Activated naive CD4-positive, alpha-beta T cell treated with Interleukin-2 at 50 U/mL for 16 hours (primary cell): ENCODE measurements around the gene GMDS.

ENCODE experiments used
- DNase-seq: peaks from one replicate; pipeline ENCODE4 v3.0.0-alpha.2; 2020

GMDS gene

DNA sequence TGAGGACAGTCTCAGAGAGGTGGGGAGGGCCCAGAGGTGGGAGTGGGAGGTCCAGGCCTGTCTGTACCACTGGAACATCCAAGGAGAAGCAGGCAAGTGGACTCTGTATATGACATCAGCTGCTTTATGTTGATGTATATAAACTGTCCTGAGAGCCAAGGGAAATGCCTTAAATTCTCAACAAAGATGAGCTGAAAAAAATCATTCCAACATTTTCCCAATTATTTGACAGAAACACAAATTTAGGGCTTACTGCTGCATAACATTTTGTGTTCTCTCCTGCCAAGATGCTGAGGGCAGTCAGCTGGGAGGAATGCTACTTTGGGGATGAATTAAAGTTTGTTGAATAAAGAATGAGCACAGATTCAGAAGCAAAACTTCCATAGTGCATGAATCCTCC, 582.9 kb downstream of the GMDS start:
- no peak for DNase-seq

DNA sequence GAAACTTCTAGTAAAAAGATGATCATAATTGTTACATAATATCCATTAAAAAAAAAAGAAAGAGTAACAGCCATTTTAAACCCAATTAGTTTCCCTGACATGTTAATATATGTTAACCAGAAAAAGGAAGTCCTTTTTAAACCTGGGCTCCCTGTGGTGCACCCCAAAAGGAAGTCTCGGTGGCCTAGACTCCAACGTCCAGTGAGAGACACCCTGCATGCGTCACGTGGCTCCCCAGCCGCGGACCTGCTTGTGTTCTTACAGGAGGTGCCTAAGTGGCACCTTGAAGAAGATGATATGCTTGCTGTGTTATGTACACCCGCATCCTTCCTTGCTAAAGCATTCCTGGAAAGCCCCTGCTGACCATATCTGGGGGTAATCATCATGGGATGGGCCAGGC, 585.6 kb downstream of the GMDS start:
- DNase-seq: no peak

DNA sequence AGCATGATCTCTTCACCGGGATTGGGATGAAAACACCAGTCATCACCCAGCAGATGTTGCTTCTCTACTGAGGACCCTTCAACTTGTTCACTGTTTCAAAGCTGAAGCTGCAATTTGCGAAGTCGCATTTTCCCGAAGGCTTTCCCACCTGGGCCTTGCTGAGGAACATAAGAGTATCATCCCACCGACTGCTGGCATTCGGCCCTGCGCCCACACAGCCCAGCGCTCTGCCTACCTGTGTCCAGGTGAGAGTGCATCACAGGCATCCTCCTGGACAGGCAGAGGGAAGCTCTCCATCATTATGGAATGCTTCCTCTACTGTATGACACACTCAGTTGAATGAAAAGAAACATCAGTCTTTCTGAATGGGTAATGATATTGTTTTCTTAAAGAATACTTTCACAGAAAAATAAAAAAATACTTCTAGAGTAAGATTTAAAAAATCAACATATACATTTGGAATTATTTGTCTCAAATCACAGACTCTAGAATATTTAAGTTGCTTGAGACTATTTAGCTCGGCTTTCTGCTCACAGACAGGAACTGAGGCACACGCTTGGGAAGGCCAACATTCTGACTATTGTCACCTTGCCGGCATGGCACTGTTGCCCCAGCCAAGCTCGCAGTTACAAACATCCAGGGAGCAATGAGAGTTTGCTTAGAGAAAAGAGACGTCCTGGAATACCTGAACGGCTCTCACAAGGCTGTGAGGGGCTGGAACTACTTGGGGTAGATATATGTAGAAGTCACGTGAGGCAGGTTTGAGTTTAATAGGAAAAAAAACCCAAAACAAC, 587.0 kb downstream of the GMDS start:
- DNase-seq: no peak

DNA sequence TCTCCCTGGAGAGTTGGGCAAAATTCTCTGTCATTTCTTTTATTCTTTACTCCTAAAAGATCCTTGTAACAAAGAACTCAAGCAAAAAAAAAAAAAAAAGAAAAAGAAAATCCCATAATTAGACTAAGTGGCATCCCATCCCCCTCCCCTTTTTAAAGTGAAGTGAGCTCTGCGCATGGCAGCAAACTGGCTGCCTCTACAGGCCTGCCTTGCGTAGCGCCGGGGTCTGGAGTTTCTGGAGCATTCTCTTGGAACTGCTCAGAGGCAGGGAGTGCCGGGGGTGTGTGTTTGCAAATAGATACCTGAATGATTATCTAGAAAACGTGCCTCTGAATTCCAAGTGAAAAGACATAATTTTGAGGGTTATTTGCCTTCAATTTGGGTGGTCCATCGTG, 587.6 kb downstream of the GMDS start:
- DNase-seq: no peak

DNA sequence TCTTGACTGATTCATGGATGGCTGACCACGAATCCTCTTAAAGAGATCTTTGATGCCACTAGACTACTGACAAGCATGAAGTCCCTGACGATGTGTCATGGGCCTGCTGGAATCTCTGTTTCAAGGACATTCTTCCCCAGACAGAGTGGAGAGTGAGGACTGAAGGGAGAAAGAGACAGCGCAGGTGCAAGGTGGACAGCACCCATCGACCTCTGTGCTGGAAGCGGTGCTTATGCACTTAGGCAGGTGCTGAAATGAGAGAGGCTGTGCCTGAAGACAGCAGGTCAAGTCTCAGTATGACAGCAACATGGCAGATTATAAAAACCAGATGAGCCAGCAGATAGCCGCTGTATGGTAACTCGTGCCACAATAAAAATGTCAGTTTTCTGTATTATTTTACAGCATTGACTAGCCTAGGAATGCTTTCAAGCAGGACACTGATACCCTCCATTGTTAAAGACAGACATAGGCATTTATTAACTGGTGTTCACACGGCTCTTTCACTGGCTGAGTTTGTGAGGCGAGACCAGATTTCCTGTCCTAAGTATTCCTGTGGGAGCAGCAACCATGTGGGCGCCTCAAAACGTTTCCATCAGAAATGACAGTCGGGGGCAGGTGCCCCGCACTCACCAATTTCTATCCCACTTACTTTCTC, 588.2 kb downstream of the GMDS start:
- DNase-seq: no peak

DNA sequence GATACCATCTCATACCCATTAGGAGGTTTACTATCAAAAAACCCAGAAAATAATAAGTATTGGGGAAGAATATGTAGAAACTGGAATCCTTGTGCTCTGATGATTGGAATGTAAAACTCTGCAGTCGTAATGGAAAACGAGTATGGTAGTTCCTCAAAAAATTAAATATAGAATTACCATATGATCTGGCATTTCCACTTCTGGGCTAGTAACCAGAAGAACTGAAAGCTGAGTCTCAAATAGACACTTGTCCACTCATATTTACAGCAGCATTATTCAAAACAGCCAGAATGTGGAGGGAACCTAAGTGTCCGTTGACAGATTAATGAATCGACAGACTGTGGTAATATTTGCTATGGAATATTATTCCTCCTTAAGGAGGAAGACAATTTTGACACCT, 591.4 kb downstream of the GMDS start:
- no peak for DNase-seq

DNA sequence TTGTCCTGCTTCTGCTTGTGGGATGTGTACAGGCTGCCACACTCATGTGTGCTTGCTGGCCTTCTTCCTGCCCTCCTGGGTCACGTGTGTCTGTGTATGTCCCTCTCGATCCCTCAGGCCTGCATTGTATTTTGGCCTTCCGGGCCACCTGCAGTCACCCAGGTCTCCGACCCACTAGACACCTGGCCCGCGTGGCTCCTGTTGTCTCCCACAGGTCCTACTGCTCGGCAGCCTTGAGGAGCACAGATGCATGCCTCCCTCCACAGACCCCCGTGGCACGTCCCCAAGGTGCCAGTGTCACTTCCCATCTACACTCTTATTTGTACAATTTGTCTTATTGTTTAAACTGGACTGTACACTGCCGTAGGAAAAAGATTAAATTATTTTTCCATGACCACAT, 592.6 kb downstream of the GMDS start:
- DNase-seq: no peak

DNA sequence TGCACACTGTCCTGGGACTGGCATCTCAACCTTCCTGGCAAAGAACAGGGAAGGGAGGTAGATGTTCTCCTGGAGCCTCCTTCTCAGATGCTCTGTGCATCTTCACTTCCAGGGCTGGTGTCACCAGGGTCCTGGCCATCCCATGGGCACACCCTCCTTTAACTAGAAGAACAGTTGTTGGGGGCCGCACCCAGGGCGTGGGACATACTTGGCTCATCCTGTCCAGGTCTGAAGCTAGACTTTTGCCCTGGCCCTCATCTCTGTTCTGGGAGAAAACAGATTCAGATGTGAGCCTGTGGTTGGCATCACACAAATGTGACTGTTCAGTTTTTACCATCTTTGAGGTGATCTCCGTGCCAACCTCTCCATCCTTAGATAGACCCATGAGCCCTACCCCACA, 594.0 kb downstream of the GMDS start:
- DNase-seq: no peak

DNA sequence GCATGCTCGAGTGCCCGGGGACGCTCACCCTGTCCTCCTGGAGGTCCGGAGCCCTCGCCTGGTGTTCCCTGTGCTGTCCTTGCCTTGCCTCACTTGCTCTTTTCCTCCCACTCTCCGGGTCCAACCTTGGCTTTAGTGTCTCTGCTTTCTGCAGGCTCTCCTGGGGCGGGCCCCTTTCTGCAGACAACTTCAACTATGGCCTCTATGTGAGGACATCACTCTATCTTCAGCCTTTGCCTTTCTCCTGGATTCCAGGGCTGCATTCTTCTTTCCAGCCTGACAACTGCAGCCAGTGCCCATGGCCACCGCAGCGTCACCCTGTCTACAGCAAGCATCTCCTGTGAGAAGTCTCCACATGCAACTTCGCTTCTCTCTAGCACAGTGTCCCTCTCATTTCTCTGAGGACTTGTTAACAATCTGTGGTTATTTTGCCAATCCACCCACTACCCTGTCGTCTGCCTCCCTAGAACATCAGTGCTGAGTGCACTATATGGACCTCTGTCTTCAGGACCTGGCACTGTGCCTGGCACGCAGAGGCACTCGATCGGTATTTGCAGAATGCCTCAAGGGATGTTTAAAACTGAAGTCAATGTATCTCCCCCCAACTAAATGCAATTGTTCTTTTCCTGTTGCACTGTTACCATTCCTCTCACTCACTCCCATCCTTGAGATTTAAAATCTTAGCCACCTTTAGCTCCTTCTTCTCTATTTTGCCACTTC, 599.8 kb downstream of the GMDS start:
- no peak for DNase-seq

DNA sequence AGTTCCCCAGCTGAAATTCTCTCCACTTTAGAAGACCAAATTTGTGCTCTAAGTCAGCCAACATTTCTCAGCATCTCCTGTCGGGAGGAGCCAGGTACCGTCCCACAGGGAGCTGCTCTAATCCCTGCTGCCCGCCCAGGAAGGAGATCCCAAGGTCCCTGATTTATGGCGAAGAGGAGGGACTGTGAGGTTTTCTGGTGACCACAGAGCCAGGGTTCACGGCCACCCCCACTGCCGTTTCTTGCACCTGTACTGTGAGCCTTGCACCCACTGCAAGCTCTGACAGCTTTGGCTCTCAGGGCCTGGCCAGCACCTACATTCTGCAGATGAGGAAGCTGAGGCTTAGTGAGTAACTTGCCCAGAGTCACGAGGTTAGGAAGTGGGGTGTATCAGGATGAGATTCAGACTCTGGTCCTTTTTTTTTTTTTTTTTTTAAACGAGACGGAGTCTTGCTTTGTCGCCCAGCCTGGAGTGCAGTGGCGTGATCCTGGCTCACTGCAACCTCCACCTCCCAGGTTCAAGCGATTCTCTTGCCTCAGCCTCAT, 600.8 kb downstream of the GMDS start:
- no peak for DNase-seq

DNA sequence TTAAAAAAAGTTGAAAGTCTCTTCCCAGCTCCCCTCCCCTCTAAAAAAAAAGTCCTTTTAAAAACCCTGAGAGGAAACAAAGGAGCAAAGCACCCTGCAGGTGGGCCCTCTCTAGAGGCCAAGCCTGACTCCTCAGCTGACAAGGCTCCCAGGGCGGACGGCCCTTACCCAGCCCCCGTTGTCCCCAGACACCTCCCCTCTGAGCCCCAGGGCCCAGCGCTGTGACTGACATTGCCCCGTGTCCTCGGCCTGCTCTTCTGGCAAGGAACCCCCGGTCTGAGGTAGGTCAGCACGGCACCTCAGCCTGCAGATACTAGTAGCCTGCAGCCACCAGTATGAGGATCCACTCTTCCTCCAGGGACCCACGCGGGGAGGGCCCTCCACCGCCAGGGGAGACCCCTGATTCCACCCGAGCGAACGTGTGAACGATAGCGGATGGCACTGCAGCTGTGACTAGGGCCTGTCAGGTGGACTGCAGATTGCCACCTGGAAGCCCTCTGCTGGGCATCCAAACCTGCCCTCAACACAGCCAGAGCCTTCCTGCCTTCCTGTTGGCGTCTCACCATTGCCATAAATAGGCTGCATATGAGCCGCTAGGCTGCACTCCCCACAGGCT, 601.5 kb downstream of the GMDS start:
- no peak for DNase-seq

DNA sequence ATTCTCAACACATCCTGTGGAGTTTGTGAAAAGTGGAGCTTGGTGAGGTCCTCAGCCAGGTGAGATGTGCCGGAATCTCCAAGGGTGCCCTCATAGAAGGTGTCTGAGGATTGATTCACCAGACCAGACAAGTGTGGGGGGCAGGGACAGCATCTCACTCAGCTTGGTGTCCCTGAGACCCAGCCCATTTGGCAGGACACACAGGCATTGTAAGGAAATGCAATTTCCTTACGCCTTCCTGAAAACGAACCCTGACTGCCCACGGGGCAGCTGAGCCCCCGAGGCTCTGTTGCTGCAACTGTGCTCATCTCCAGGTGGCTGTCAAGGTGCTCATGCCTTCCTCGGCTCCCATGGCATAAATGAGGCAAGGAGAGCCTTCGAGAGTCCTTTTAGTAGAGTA, 602.3 kb downstream of the GMDS start:
- no peak for DNase-seq

DNA sequence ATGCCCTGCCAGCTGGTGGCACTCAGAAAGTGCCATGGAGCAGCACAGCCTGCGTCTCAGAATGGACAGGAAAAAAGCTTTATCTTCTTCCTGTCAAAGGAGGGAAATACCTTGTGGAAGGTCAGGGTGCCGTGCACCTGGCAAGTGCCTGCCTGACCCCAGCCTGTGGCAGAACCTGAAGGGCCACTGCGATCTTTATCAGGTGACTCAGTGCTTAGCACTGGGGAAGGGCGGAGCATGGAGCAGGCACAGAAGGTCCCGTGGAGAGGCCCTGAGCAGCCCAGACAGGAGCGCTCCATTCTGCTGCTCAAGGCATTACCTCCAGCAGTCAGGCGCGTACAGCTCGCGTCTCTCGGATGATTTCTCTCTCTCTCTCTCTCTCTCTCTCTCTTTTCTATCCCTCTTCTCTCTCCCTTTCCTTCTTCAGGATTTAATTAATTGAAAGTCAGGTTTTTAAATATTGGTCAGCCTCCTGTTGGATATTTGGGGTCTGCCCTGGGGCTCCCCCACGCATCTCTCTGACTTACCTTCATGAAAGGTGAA, 604.0 kb downstream of the GMDS start:
- no peak for DNase-seq

DNA sequence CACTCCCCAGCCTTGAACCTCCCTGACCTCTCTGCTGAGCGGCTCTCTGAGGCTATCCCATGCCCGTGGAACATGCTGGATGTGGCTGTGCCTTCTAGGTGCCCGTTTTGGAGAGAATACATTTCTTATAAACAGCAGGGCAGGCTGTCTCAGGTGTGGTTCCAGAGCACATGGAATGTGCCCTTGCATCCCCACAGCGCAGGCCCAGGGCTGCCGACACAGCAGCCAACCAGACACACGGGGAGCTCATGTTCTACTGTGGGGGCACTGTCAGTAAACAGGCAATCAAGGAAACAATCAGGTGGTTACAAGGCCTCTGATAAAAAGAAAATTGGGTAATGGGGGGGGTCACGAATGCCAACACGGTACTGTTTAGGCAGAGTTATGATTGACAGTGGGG, 604.9 kb downstream of the GMDS start:
- DNase-seq: no peak

DNA sequence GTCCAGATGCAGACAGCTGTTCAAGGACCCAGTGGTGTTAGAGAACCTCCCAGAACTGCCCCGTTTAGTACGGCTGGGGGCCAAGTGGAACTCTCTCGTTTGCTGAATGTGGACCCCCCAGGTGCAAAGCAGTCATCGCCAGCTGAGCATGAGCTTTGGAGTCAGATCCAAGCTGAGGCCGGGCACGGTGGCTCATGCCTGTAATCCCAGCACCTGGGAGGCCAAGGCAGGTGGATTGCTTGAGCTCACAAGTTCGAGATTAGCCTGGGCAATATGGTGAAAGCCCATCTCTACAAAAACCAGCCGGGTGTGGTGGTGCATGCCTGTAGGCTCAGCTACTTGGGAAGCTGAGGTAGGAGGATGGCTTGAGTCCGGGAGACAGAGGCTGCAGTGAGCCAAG, 606.0 kb downstream of the GMDS start:
- no peak for DNase-seq

DNA sequence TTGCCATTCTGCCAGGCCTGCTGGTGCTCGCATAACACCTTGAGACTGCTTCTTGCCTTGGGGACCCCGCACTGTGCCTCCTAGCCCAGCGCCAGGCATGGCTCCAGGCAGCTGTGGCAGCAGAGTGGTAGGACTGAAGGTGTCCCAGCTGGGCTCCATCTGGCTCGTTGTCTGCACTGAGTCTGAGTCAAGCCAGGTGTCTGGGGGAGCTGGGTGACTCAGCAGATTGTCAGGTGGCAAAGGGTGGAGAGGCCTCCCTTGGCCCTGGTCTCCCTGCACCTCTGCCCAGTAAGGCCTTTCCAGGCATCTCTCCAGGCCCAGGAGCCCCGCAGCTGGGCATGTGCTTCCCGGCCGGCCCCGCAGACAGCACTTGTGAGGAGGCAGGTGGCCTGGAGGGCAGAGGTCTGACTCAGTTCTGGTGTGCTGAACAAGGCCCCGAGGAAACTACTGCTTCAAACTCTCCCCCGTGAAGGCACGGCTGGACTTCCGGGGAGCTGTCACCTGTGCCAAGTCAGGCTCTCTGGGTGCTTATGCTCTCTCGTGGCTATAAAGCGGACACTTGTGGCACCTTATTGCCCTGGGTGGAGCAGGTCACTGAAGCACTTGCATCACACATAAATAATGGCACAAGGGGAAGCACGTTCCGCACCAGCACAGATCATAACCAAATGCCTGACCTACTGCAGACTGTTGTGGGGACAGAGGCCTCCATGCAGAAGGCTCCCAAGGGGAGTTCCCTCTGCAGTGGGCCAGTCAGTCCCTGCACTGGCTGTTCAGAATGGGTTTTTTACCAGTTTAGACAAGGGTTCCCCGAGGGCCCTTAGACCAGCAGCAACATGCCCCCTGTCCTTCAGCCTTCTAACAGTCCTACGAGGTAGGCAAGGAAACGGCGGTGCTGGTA, 608.2 kb downstream of the GMDS start:
- no peak for DNase-seq

DNA sequence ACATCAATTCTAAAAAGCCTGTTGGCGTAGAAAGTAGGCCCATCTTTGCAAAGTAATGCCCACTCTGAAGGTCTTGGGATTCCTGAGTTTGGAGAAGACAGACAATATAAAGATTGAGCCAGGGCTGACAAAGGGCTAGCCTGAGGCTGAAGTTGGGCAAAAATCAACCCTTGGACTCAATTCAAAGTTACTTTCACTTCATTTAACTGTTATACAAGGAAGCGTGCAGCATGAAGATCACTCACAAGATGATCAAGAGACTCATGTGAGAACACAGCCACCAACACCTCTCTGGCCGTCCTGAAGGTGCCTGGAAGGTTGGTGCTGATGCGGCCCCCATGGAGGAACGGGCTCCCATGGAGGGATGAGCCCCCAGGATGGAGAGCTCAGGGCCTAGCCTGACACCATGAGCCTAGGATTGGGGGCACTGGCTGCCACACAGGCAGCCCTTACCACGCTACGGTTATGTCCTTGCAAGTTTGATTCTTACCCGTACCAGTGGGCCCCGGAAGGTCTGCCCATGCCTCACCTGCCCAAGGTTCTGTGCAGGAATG, 609.1 kb downstream of the GMDS start:
- no peak for DNase-seq

DNA sequence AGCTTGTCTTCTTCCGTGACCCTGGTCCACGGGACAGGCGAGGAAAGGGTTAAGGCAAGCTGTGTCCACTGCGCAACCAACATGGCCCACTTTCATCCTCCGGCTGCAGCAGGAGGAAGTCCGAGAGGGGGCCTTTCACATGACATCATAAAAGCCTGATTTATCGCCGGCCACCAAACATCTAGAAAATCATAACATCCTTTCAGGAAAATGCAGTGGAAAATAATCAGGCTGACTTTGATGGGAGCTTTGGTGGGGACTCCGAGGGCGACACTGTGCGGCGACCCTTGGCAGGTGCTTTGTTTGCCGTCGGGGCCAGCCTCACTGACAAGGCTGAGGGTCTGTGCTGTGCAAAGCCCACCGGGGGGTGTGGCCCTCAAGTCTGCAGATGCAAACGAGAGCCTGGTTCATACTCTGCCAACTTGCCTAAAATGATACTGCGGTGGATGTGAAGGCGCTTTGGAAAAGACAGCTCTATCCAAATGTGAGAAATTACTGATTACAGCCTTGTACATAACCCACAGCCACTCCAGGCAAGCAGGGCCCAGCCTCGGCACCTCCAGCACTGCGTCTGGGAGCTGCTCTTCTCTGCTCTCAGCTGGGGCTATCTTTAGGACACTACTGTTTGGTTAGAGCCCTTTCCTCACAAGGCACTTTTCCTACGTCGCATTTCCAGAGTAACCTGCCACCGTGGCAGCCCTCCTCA, 609.9 kb downstream of the GMDS start:
- no peak for DNase-seq

DNA sequence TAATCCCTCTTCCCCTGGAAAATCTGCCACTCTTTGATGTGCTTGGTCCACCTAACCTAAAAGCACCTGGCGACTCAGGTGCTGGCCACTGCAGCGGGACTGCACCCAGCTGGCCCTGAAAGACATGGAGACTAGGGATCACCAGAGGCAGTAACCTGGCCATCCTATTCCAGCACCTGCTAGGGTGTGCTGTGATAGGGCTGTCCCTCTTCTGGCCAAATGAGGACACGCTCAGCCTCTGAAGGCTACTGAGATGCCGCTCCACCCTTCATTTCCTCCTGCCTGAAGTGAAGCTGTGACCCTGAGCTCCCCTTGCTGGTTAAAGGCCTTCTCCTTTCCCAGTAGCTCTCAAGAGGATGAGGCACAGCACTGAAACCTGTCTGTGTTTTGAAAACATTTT, 611.3 kb downstream of the GMDS start:
- DNase-seq: no peak

DNA sequence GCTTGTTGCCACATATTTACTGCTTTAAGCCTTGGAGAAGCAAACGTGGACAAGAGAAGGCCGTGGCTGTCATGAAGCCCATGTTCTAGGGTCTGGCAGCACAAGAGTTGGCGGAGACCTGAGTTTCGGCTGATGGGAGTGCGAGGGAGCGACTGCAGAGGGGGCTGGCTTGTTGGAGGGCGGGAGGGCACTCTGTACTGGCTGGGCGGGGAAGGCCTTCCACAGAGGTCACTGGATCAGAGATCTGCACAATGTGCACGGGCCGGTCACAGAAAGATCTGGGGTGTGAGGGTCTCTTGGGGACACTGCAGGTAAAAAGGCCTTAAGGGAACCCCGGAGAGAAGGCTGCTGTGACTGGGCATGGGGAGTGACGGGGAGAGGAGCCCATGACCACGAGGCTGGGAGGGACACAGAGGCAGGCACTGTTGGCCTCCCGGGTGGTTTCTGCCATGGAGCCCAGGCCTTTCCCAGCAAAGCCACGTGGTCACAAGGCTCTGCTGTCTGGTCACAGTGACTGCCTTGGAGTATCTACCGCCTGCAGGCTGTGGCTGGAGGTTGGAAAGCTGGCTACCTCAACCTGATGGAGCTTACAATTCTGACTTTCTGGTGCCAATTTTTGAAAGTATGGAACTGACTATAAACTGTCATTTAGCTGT, 611.9 kb downstream of the GMDS start:
- no peak for DNase-seq

DNA sequence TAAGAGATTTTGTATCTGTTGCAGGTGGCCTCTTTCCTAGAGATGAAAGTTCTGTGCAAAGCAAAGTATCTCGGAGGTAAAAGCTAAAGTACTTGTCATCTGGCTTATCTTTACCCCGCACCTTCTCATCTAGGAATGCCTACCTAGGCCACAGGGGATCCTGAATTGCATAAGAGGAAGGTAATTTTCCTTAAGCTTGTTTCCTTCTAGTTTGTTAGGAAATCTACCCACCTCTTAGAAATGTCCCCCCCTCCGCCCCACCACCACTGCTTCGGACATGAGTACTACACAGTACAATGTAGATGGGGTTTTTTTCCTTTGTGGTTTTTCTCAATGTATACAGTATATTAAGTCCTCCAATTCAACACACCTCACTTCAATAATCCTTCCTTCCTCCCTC, 614.2 kb downstream of the GMDS start:
- DNase-seq: no peak
